VCaP (cell line): ENCODE results near the gene FHIT.
A peak's percentile ranks its signal among the peaks of the same experiment; 100 is the strongest.

Experiments used
- H3K27ac ChIP-seq: fragments of 450-650 bp; 2 replicates; pipeline ENCODE4 v1.5.1; 2017
- CTCF ChIP-seq: fragments of 450-650 bp; conservative IDR thresholded peaks from 2 replicates; pipeline ENCODE4 v1.5.1; 2017; ENCODE audit warnings: mild to moderate bottlenecking, moderate library complexity

FHIT gene

GRCh38 chr3:61250784-61251173 lies 473 bp downstream of the FHIT start:
- H3K27ac ChIP-seq: peak overlapping the region; percentile 81; the same call in 1 of the 2 replicates
- TF ChIP-seq CTCF: no peak

DNA sequence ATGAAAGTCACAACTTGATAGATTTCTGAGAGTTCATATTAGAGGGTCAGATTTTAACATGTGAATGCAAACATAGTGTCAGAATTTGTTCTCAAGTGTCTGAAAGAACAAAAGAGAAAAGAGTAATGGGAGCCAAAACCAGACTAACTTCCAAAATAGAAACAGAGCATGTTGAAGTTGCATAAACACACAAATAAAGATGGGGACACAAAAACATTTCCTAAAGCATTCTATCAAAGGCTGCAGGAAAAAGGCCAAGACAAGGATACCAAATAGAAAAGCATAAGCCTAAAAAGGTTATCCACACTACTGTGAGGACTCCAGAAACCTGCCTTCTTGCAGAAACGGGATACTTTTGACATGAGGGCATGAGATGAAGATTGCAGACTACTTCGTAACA lies 2.8 kb downstream of the FHIT start:
- no peak for TF ChIP-seq CTCF
- no peak overlapping the region for H3K27ac ChIP-seq

- TF ChIP-seq CTCF: no peak
- no peak overlapping the region for H3K27ac ChIP-seq
Observed at GRCh38 chr3:61247191-61247590, 4.1 kb downstream of the FHIT start.

- no peak overlapping the region for H3K27ac ChIP-seq
Observed at GRCh38 chr3:61239871-61240270, 11.4 kb downstream of the FHIT start.

DNA sequence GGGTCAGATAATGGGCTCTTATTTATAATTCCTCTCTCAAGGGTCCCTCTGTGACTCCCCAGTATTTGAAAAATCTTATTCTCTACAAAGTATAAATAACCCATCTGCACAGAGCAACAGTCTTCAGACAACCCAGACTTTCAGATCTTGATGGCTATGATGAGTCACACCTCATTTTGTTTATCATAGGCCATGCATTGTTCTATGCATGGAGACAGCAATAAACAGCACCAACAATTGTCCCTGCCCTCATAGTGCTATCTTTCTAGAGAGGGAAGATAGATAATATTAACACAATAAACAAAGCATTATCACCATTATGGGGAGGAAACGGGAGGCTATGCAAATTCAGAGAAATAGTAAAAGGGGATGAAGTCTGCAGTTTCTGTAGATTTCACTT lies 13.4 kb downstream of the FHIT start:
- TF ChIP-seq CTCF: no peak
- H3K27ac ChIP-seq: no peak overlapping the region

More at GRCh38 chr3:61239871-61240270, 11.4 kb downstream of the FHIT start:
- no peak for TF ChIP-seq CTCF

DNA sequence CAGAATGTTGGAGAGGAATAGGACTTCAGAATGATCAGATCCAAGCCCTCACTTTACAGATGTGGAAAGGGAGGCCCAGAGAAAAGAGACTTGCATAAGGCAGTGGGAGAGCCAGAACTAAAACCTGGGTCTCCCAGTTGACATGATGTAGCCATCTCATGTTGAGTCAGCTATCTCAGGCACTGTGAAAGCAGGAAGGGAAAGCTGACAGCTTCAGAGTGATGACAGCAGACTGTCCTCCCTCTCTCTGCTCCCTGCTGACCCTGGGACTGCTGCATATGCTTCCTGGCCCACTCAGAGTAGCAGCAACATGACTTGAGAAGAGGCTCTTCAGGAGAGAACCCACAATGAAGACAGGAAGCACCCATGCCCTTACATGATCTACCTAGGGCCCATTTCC lies 14.7 kb downstream of the FHIT start:
- no peak overlapping the region for H3K27ac ChIP-seq
- no peak for TF ChIP-seq CTCF

- TF ChIP-seq CTCF: no peak
- H3K27ac ChIP-seq: no peak overlapping the region
Observed at GRCh38 chr3:61233746-61234145, 17.5 kb downstream of the FHIT start.

DNA sequence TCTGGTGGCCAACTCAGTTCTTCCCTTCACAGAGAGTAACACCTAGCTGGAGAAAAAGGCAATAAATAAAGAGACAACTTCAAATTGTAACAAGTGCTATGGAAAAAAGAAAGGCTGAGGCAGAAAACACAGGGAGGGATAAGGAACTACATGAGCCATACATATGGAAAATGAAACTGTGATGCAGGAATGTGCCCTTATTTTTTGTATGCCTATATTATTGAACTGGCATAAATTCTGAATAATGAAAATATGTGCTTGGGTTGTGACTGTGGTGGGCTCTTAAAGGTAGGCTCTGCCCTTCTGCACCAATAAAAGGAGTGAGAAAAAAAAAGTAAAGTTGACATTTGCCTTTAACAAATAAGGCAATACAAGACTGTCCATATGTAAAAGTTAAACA lies 19.6 kb downstream of the FHIT start:
- TF ChIP-seq CTCF: no peak
- H3K27ac ChIP-seq: no peak overlapping the region
